Osteoblast (primary cell): ENCODE results near the gene SLC11A1. TPM values are rescaled to one million over a fixed set of nuclear protein-coding genes. Genes with fewer than 3 reads are reported as not detected.

Experiments used
- DNase-seq: peaks from one replicate; pipeline ENCODE4 v3.0.0; 2011; ENCODE audit warnings: low spot score, mixed read lengths; ENCODE audit not compliant: insufficient read length; ENCODE audit errors: missing footprints
- H2AFZ ChIP-seq: 2 replicates; pipeline ENCODE4 v1.6.0; 2011; ENCODE audit warnings: mild to moderate bottlenecking, low read length
- H3K27ac ChIP-seq: 2 replicates; pipeline ENCODE4 v1.5.1; 2011; ENCODE audit warnings: mild to moderate bottlenecking, low read depth, low read length, moderate library complexity
- H3K27me3 ChIP-seq: 2 replicates; pipeline ENCODE4 v1.6.0; 2012; ENCODE audit warnings: mild to moderate bottlenecking, control low read depth, inconsistent platforms, low read length, moderate library complexity; ENCODE audit not compliant: insufficient read depth
- H3K36me3 ChIP-seq: 2 replicates; pipeline ENCODE4 v1.5.1; 2011; ENCODE audit warnings: mild to moderate bottlenecking, low read length, control low read depth, moderate library complexity; ENCODE audit not compliant: insufficient read depth
- H3K4me1 ChIP-seq: 2 replicates; pipeline ENCODE4 v1.5.1; 2011; ENCODE audit warnings: mild to moderate bottlenecking, low read length, control low read depth, moderate library complexity; ENCODE audit not compliant: insufficient read depth
- H3K4me2 ChIP-seq: 2 replicates; pipeline ENCODE4 v1.6.0; 2011; ENCODE audit warnings: mild to moderate bottlenecking, low read length; ENCODE audit not compliant: insufficient read depth
- H3K4me3 ChIP-seq: fragments of 200-600 bp; sonication (generic); 3 replicates; pipeline ENCODE4 v1.5.1; 2012; ENCODE audit warnings: mild to moderate bottlenecking, low read length, inconsistent platforms; ENCODE audit not compliant: insufficient read depth
- H3K79me2 ChIP-seq: 2 replicates; pipeline ENCODE4 v1.6.0; 2012; ENCODE audit warnings: mild to moderate bottlenecking, low read length, control low read depth, inconsistent platforms; ENCODE audit not compliant: insufficient read depth
- H3K9me3 ChIP-seq: 2 replicates; pipeline ENCODE4 v1.5.1; 2011; ENCODE audit warnings: low read depth, low read length, control low read depth
- H4K20me1 ChIP-seq: 2 replicates; pipeline ENCODE4 v1.6.0; 2012; ENCODE audit warnings: mild to moderate bottlenecking, low read length, control low read depth; ENCODE audit not compliant: insufficient read depth
- CTCF ChIP-seq: IDR thresholded peaks from 2 replicates; pipeline ENCODE4 v1.5.1; 2011; ENCODE audit warnings: mild to moderate bottlenecking, low read depth, low read length, moderate library complexity; ENCODE audit errors: extremely low read depth
- total RNA-seq: library from RNA; depleted of rRNA; stranded (reverse); fragments of >200 nt; gene quantifications from 2 replicates; pipeline ENCODE4 v1.2.3, GENCODE V29; 2012

SLC11A1 gene
- total RNA-seq, 1 donor = 0.36 TPM

- H3K9me3 ChIP-seq = no peaks in the 10 kb centered on the region
- no peak for TF ChIP-seq CTCF
- H3K36me3 ChIP-seq = no peaks in the 10 kb centered on the region
- H3K27me3 ChIP-seq = peaks cover 6% of the 10 kb centered on the region
- no peak overlapping the region for H3K4me2 ChIP-seq
- H3K4me3 ChIP-seq = no peak overlapping the region
- no peak overlapping the region for H2AFZ ChIP-seq
- no peaks in the 10 kb centered on the region for H4K20me1 ChIP-seq
- no peaks in the 10 kb centered on the region for H3K4me1 ChIP-seq
- peak; percentile 32 for DNase-seq
- H3K79me2 ChIP-seq = no peaks in the 10 kb centered on the region
- H3K27ac ChIP-seq = no peak overlapping the region
Measured at GRCh38 chr2:218432676-218433365, 50.7 kb downstream of the SLC11A1 start.

GRCh38 chr2:218434456-218434855, 52.4 kb downstream of the SLC11A1 start:
- Histone ChIP-seq H3K27ac (no peak overlapping the region), H3K4me2 (no peak overlapping the region), H3K9me3 (no peaks in the 10 kb centered on the region), H3K4me3 (no peak overlapping the region), H3K4me1 (no peaks in the 10 kb centered on the region), H4K20me1 (no peaks in the 10 kb centered on the region), H2AFZ (no peak overlapping the region), H3K27me3 (peaks cover 6% of the 10 kb centered on the region), H3K79me2 (no peaks in the 10 kb centered on the region), H3K36me3 (no peaks in the 10 kb centered on the region)
- DNase-seq = peak; percentile 21
- TF ChIP-seq CTCF = no peak

GRCh38 chr2:218435003-218435982, 53.2 kb downstream of the SLC11A1 start:
- no peak for TF ChIP-seq CTCF
- no peak overlapping the region for H3K4me3 ChIP-seq
- no peak overlapping the region for H3K27ac ChIP-seq
- H3K79me2 ChIP-seq = no peaks in the 10 kb centered on the region
- H2AFZ ChIP-seq = no peak overlapping the region
- H3K4me1 ChIP-seq = no peaks in the 10 kb centered on the region
- no peaks in the 10 kb centered on the region for H3K9me3 ChIP-seq
- H4K20me1 ChIP-seq = no peaks in the 10 kb centered on the region
- no peak overlapping the region for H3K4me2 ChIP-seq
- H3K36me3 ChIP-seq = no peaks in the 10 kb centered on the region
- DNase-seq = peak; percentile 54
- peaks cover 6% of the 10 kb centered on the region for H3K27me3 ChIP-seq

- no peaks in the 10 kb centered on the region for H3K79me2 ChIP-seq
- H3K4me2 ChIP-seq = no peak overlapping the region
- H3K27me3 ChIP-seq = peaks cover 4% of the 10 kb centered on the region
- no peak for TF ChIP-seq CTCF
- H4K20me1 ChIP-seq = no peaks in the 10 kb centered on the region
- H3K36me3 ChIP-seq = no peaks in the 10 kb centered on the region
- no peaks in the 10 kb centered on the region for H3K9me3 ChIP-seq
- H3K4me3 ChIP-seq = no peak overlapping the region
- no peak overlapping the region for H3K27ac ChIP-seq
- no peak overlapping the region for H2AFZ ChIP-seq
- no peak for DNase-seq
- H3K4me1 ChIP-seq = no peaks in the 10 kb centered on the region
Measured at GRCh38 chr2:218436992-218437391, 54.9 kb downstream of the SLC11A1 start.
